Measurements from ENCODE around the gene IDUA.

IDUA gene

DNA sequence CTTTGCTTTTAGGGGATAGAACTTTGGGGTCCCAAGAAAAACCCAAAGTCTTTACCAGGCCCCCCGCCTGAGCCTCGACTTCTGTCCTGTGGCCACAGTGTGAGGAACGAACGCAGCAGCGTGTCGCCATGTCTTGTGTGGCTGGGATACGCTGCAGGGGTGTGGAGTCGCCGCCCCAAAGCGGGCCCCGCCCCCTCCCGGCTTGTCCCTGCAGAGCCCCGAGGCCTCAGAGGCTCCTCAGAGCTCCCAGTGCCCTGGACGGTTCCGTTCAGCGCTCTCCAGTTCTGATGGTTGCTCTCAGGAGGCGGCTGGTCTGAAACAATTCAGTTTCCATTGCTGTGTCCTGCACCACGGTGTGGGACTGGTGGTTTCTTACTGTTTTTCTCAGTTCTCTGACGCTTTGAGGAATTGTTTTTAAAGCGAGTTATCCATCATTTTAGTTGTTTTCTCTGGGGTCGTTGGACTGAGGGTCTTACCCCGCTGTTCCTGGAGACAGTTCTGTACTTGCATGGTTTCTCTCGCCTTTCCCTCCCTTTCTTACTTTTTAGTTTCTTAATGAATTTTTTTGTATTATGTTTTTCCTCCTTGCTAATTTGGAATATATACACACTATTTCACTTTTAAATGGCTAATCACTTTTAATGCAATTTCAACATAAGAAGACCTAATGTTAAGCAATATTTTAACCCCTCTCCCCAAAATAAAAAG, 1.6 kb upstream of the IDUA start:
- DNase-seq (ENCODE audit: low read depth in 2 of 2, low spot score in 1 of 2): peak in 1 of 2 donors; percentile 52

DNA sequence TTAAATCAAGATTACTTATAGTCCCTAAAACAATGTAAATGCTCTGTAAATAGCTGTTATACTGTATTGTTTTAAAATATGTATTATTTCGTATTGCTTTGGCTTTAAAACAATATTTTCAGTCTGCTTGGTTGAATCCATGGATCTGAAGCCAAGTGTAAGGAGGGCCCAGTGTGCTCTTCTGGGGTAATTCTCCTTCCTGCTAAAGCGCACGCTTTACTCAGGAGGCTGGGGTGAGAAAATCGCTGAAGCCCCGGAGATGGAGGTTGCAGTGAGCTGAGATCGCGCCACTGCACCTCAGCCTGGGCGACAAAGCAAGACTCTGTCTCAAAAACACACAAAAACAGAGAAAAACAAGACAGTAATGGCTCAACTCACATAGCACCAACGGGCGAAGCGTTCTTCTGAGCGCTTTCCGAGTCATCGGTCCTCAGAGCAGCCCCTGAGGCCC, 391 bp upstream of the IDUA start:
- DNase-seq (ENCODE audit: low read depth in 2 of 2, low spot score in 1 of 2): no peak

GRCh38 chr4:987624-988513, 1.0 kb downstream of the IDUA start:
- no peak for DNase-seq (ENCODE audit: low read depth in 2 of 2, low spot score in 1 of 2)

DNA sequence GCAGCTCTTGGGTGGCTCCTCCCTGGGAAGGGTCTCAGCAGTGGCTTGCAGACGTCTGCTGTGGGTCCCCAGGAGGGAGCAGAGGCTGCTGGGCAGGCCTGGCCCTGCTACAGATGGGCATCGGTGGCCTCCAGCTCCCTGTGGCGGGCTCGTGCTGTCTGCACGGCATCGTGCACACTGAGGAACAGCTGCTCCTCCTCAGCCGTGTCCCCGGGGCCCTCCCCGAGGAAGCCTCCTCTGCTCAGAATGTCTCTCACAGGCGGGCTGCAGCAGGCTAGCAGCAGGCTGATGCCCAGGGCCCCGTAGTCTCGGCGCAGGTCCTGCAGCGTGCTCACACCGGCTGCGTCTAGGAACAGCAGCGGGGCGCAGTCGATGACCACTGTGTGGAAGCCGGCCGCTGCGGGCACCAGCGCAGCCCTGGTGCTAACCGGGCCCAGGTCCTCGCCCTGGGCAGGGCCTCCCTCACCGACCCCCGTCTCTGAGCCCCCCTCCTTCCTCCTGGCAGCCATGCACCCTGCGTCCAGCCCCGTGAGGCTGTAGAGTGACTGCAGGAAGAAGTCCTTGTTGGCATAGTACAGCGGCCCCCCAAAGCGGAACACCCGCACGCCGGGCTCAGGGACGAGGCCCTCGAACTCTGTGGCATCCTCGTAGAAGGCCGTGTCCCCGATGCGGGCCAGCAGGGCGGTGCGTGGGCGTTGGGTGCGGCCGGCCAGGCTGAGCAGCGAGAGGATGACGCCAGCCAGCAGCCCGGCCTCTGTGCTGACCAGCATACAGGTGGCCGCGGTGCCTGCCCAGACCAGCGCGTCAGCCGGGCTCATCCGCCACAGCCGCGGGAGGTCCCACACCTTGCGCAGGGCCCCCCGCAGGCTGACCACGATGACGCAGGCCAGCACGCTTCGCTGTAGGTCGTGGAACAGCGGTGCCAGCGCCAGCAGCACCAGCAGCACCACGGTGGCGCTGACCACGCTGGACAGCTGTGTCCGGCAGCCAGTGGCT, 2.2 kb downstream of the IDUA start:
- DNase-seq (ENCODE audit: low read depth in 2 of 2, low spot score in 1 of 2): no peak

- DNase-seq (ENCODE audit: low read depth in 2 of 2, low spot score in 1 of 2): no peak
Observed at GRCh38 chr4:989722-990471, 3.1 kb downstream of the IDUA start.

DNA sequence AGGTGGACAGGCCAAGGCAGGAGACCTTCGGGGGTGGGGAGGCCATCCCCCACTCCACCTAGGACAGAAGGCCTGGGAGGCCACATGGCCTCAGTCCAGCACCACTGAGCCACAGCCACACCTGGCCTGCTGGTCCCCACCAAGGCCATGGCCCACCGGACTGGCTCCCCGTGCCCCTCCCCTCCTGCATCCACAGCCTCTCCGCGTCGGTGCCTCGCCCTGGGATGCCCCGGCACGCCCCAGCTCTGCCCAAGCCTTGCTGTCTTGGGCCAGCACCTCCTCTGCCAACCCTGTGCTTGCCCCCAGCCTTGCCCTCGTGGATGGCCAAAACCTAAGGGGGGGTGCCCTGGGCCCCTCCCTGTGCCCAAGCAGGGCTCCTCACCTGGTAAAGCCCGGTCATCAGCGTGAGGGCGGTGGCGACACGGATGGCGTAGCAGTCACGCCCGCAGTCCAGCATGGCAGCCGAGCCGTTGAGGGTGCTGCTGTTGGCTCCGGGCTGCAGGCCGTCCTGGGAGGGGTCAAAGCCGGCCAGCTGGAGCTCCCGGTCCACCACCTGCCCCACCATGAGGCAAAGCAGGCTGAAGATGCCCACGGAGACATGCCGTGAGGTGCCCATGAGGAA, 4.0 kb downstream of the IDUA start:
- DNase-seq (ENCODE audit: low read depth in 2 of 2, low spot score in 1 of 2): no peak

- DNase-seq (ENCODE audit: low read depth in 2 of 2, low spot score in 1 of 2): no peak
Observed at GRCh38 chr4:991451-992296, 4.8 kb downstream of the IDUA start.

- no peak for DNase-seq (ENCODE audit: low read depth in 2 of 2, low spot score in 1 of 2)
Observed at GRCh38 chr4:992297-993110, 5.7 kb downstream of the IDUA start.

DNA sequence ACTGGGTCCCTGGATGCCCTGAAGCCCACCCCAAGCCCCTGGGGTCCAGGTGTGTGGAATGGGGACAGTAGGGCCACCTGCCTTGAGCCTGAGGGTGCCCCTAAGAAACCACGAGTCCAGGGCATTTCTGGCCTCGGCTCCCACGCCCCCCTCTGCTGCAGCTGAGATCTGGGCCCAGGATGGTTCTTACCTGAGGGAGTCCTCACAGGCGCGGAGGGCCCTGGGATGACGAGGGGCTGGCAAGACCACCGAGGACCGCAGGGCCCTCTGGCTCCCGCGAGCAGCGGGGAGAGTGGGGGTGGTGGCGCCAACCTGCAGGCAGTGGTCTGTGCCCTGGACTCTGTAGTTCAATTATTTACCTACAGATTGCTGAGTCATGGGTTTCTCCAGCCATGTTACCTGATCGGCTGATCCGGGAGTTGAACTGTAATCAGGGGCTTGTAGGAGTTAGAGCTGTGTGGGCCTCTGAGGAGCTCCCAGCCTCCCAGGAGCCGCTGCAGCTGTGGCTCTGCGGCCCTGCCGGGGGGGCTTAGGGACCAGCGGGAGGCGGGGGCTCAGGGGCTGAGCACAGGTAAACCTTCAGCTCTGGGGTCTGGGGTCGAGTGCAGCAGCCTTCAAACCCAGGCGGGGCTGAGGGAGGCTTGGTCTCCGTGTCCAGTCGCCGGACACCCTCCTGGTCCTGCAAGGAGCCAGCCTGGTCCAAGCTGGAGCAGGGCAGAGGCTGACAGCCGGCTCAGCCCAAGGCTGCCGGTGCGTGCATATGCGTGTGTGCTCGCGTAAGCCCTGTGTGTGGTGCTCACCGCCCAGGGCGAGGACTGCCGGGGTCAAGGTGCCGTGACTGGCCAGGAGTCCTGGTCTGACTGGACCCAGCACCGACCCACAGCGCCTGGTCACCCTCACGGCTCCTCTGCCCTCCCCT, 6.5 kb downstream of the IDUA start, which contains the start of gene SLC26A1:
Gene SLC26A1 (minus strand): TSS at position 294 of the 919 bp plus-strand sequence. CDS start 1,701 bp downstream, outside the sequence.
- no peak for DNase-seq (ENCODE audit: low read depth in 2 of 2, low spot score in 1 of 2)

- DNase-seq (ENCODE audit: low read depth in 2 of 2, low spot score in 1 of 2): no peak
Observed at GRCh38 chr4:995311-996026, 8.6 kb downstream of the IDUA start.

DNA sequence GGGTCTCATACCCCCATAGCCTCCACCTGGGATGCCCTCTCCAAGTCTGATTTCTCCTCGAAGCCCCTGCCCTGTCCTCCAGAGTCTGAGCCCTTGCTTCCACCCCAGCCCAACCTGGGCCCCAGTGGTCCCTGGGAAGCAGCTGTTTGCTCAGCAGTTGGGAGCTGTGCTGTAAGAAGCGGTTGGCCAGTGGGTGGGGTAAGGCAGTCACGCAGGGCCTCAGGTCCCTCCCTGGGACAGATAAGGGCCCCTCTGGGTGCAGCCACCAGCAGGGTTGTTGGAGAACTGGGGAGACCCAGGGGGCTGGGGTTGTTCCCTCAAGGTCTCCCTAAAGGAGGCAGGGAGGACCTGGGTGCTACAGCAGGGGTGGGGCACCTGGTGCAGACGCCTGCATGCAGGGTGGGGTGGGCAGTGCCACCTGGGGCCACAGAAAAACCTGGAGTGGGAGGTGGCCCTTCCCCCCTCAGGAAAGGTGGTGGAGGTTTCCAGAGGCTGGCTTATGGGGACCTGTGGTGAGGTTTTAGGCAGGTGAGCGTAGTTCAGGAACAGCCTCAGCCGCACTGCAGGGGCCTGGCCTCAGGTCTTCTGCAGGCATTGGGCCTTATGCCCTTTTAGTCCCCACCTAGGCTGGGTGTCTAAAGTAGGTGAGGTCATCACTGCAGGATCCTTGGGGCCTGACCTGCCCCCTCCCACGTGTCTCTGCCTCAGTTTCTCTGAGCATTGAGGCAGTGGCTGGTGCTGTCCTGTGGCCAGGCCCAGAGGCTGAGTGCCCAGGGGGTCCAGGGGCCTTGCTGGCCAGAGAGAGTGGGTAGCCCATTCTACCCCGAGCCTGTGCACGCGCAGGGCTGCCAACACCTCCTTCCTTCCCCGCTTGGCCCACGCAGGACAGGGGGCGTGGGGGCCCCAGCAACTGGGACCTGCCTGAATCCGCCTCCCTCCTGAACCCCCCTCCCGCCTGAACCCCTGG, 9.5 kb downstream of the IDUA start:
- DNase-seq (ENCODE audit: low read depth in 2 of 2, low spot score in 1 of 2): no peak

DNA sequence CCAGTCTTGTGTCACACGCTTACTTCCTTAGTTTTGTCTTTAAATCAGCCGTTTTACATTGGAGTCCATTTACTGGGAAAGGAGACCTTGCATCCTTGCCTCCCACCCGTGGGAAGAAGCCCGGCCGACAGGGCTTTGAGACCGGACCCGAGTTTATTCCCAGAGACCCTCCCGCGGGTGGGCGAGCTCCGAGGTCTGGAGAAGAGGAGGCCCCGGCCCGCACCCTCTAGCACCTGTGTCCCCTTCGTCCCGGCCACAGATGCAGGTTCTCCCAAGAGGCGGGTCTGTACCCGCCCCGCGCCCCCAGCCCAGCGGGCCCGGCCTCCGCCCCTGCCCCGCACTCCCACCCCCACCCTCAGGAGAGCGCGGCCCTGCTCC, 10.1 kb downstream of the IDUA start:
- DNase-seq (ENCODE audit: low read depth in 2 of 2, low spot score in 1 of 2): no peak

GRCh38 chr4:997375-998071, 10.7 kb downstream of the IDUA start:
- no peak for DNase-seq (ENCODE audit: low read depth in 2 of 2, low spot score in 1 of 2)

- DNase-seq (ENCODE audit: low read depth in 2 of 2, low spot score in 1 of 2): no peak
Observed at GRCh38 chr4:998096-998691, 11.3 kb downstream of the IDUA start.
